Natural killer cell (primary cell): ENCODE results near the gene TTC7B. TPM values are rescaled to one million over a fixed set of nuclear protein-coding genes. Genes with fewer than 3 reads are reported as not detected.

Source experiments
- ATAC-seq, 3 donors: fragments of 150-1000 bp in 2 of 3; fragments of 200-7000 bp in 1 of 3; cut with Tn5 transposase; 1 replicate in 1 of 3; 2 replicates in 2 of 3; pipeline ENCODE4 v1.10.0; 2021; ENCODE audit warnings: mild to moderate bottlenecking in 2 of 3, moderate library complexity in 2 of 3
- DNase-seq, 2 donors: peaks; one replicate each; pipeline versions ENCODE4 v3.0.0 to v3.0.0-alpha.2; 2013 to 2021; ENCODE audit warnings: mixed read lengths in 1 of 2
- H3K27ac ChIP-seq: one replicate; pipeline ENCODE4 v1.5.1; 2013; ENCODE audit warnings: mild to moderate bottlenecking, low read length
- H3K27me3 ChIP-seq: one replicate; pipeline ENCODE4 v1.6.1; 2013; ENCODE audit warnings: low read length; ENCODE audit not compliant: control insufficient read depth, insufficient read depth
- H3K36me3 ChIP-seq: one replicate; pipeline ENCODE4 v1.6.1; 2013; ENCODE audit warnings: low read length; ENCODE audit not compliant: control insufficient read depth, insufficient read depth
- H3K4me1 ChIP-seq: one replicate; pipeline ENCODE4 v1.6.1; 2013; ENCODE audit warnings: low read length; ENCODE audit not compliant: control insufficient read depth, insufficient read depth
- H3K4me3 ChIP-seq: one replicate; pipeline ENCODE4 v1.5.1; 2013; ENCODE audit warnings: low read length
- H3K9me3 ChIP-seq: one replicate; pipeline ENCODE4 v1.6.1; 2013; ENCODE audit warnings: low read length; ENCODE audit not compliant: control insufficient read depth, insufficient read depth
- H3K27ac Mint-ChIP-seq, 2 donors: one replicate each; pipeline ENCODE4 v1.8.0; 2022; ENCODE audit warnings: mild to moderate bottlenecking in 2 of 2, mixed read lengths in 2 of 2, moderate library complexity in 1 of 2
- H3K27me3 Mint-ChIP-seq, 2 donors: one replicate each; pipeline ENCODE4 v1.8.0; 2022; ENCODE audit warnings: low read depth in 2 of 2, mixed read lengths in 2 of 2
- H3K36me3 Mint-ChIP-seq: one replicate; pipeline ENCODE4 v1.8.0; 2022; ENCODE audit warnings: mixed read lengths
- H3K4me1 Mint-ChIP-seq, 2 donors: one replicate each; pipeline ENCODE4 v1.8.0; 2022; ENCODE audit warnings: mixed read lengths in 2 of 2
- H3K4me3 Mint-ChIP-seq: one replicate; pipeline ENCODE4 v1.8.0; 2022; ENCODE audit warnings: mild to moderate bottlenecking, moderate library complexity, mixed read lengths
- H3K9me3 Mint-ChIP-seq, 2 donors: one replicate each; pipeline ENCODE4 v1.8.0; 2022; ENCODE audit warnings: mixed read lengths in 2 of 2
- WGBS: methylation state at CpG from one replicate; pipeline ENCODE4 v1.1.7; 2013; ENCODE audit warnings: missing lambda C conversion rate; ENCODE audit not compliant: insufficient coverage; 5-methylcytosine and 5-hydroxymethylcytosine counted together
- intact Hi-C: fragments of 100-400 bp; cut with micrococcal nuclease; formaldehyde crosslinking; loops from one replicate; pipeline ENCODE4 v1.14.2; 2022
- total RNA-seq, 4 donors: library from RNA; stranded (reverse); fragments of 120-200 nt in 1 of 4; gene quantifications; one replicate each; pipeline versions ENCODE4 v1.2.3 to v1.2.4, GENCODE V29; 2013 to 2022
- TF ChIP-seq, protein P1 (sequence below): fragments of 200-600 bp; IDR thresholded peaks from one replicate; pipeline ENCODE4 v1.8.0; 2022; ENCODE audit warnings: antibody characterized with exemption

The TTC7B gene
- total RNA-seq, 3 donors from 2014 or later (not counting 1 experiment from before 2014, with no cell fraction given): 1.7 to 17.2 (median 5.9) TPM

DNA sequence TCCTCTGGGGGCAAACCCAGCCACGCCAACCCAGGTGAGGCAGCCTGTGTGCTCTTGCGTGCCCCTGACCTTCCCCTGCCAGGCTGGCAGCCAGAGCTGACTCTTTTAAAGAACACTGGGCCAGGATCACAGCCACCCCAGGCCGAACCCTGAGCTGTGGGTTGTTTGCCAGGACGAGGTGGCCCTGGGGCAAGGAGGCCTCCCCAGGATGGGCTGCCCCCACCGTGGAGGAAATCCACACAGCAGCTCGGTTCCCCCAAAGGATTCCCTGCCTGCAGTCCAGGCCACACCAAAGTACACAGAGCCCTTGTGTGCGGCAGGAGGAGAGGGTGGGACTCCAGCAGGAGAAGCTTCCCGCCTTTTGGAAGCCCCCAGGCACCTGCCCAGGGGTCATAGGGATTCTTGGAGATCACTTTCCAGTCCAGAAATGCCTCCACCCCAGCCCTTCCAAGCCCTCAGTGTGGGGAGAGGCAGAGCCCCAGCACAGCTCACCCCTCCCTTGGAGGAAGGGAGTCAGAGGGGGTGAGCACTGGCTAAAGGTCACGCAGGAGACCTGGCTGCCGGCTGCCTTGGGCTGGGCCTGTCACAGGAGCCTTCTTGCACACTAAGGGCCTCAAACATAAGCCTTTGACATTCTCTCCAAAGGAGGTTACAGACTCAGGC is 303.8 kb downstream of the TTC7B start:
- DNase-seq (no peak), ATAC-seq (no peak)
- Histone ChIP-seq H3K27me3 (no peaks in the 10 kb centered on the region), H3K9me3 (no peaks in the 10 kb centered on the region), H3K27ac (no peak overlapping the region), H3K36me3 (no peaks in the 10 kb centered on the region), H3K4me3 (no peak overlapping the region), H3K4me1 (no peaks in the 10 kb centered on the region)
- 75% methylated on average over 10 of the region's 10 CpGs for WGBS
- no peak overlapping the region for H3K4me3 Mint-ChIP-seq
- H3K4me1 Mint-ChIP-seq: no peaks in the 10 kb centered on the region
- H3K9me3 Mint-ChIP-seq: no peaks in the 10 kb centered on the region
- peaks cover 11 to 26% of the 10 kb centered on the region in 2 donors for H3K27me3 Mint-ChIP-seq
- TF ChIP-seq, protein P1, sequence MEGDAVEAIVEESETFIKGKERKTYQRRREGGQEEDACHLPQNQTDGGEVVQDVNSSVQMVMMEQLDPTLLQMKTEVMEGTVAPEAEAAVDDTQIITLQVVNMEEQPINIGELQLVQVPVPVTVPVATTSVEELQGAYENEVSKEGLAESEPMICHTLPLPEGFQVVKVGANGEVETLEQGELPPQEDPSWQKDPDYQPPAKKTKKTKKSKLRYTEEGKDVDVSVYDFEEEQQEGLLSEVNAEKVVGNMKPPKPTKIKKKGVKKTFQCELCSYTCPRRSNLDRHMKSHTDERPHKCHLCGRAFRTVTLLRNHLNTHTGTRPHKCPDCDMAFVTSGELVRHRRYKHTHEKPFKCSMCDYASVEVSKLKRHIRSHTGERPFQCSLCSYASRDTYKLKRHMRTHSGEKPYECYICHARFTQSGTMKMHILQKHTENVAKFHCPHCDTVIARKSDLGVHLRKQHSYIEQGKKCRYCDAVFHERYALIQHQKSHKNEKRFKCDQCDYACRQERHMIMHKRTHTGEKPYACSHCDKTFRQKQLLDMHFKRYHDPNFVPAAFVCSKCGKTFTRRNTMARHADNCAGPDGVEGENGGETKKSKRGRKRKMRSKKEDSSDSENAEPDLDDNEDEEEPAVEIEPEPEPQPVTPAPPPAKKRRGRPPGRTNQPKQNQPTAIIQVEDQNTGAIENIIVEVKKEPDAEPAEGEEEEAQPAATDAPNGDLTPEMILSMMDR: no peak
- intact Hi-C loops: no loop called here
- no peaks in the 10 kb centered on the region for H3K36me3 Mint-ChIP-seq
- H3K27ac Mint-ChIP-seq: no peak overlapping the region

DNA sequence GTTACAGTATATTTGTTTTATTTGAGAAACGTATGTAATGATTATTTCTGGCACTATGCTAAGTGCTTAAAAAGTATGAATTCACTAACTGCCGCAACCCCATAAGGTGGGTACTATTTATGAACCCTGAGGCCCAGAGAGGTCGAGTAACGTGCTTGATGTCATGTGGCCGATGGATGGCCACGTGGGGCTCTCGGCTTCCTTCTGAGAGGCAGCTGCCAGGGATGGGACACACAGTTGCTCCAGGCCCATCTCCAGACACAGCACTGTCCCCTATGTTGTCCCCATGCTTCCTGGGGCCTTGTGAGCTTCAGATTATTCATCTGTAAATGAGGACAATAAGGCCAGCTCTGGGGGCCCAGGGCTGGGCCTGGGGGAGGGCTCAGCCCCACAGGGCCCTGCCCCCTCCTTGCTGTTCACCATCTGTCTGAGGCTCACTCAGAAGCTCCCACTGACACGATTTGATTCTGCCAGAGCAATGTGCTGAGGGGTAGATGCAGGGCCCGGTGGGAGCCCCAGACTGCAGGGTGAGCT is 304.4 kb downstream of the TTC7B start:
- Histone ChIP-seq H3K36me3 (no peaks in the 10 kb centered on the region), H3K4me1 (no peaks in the 10 kb centered on the region), H3K9me3 (no peaks in the 10 kb centered on the region), H3K27ac (no peak overlapping the region), H3K27me3 (no peaks in the 10 kb centered on the region), H3K4me3 (no peak overlapping the region)
- TF ChIP-seq, protein P1: no peak
- intact Hi-C loops: no loop called here
- WGBS: 82% methylated on average over 9 of the region's 9 CpGs
- H3K27me3 Mint-ChIP-seq: peaks cover 11 to 27% of the 10 kb centered on the region in 2 donors
- H3K4me3 Mint-ChIP-seq: no peak overlapping the region
- no peaks in the 10 kb centered on the region for H3K9me3 Mint-ChIP-seq
- DNase-seq (no peak), ATAC-seq (no peak)
- H3K36me3 Mint-ChIP-seq: no peaks in the 10 kb centered on the region
- H3K4me1 Mint-ChIP-seq: no peaks in the 10 kb centered on the region
- no peak overlapping the region for H3K27ac Mint-ChIP-seq

DNA sequence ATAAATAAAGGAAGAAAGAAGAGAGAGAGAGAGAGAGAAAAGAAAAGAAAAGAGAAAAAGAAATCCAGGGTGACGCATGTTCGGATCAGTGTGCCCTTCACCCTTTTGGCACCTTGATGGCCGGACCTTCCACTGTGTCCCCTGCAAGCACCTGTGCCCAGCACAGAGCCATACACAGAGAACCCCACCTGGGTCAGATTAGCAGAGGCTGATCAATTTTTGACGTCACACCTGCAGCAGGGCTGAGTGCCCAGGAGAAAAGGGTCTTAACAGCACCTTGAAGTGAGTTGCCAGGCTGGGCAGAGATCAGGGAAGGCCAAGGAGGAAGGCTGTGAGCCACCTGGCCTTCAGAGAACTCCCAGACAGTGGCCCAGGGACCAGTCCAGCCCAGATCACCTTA is 305.0 kb downstream of the TTC7B start:
- intact Hi-C loops: no loop called here
- TF ChIP-seq, protein P1: no peak
- 74% methylated on average over 4 of the region's 4 CpGs for WGBS
- H3K4me3 ChIP-seq: no peak overlapping the region
- Mint-ChIP-seq H3K27ac (no peak overlapping the region), H3K36me3 (no peaks in the 10 kb centered on the region), H3K4me3 (no peak overlapping the region), H3K4me1 (no peaks in the 10 kb centered on the region), H3K9me3 (no peaks in the 10 kb centered on the region), H3K27me3 (peaks cover 11 to 29% of the 10 kb centered on the region in 2 donors)
- no peak overlapping the region for H3K27ac ChIP-seq
- DNase-seq (no peak), ATAC-seq (no peak)
- H3K36me3 ChIP-seq: no peaks in the 10 kb centered on the region
- no peaks in the 10 kb centered on the region for H3K9me3 ChIP-seq
- H3K4me1 ChIP-seq: no peaks in the 10 kb centered on the region
- H3K27me3 ChIP-seq: no peaks in the 10 kb centered on the region

DNA sequence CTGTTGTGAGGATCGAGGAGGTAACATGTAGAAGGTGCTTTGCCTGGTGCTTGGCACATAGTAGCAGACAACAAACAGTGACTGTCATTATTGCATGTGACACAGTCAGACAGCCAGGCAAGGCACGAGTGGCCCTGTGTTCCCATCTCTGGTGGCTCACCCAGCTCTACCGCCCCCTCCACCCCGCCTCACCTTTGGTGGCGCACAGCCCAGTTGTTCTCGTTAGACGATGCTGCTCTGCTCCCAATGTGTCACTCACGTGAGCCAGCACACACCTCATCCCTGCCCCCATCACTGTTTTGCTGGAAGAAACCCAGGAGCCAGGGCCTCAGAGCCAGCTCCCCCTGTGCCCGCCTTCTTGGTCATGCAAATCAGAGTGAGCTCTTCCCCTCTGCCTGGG is 306.1 kb downstream of the TTC7B start:
- no peak overlapping the region for H3K27ac ChIP-seq
- Mint-ChIP-seq H3K4me1 (no peaks in the 10 kb centered on the region), H3K4me3 (no peak overlapping the region), H3K9me3 (no peaks in the 10 kb centered on the region), H3K27me3 (peaks cover 11 to 29% of the 10 kb centered on the region in 2 donors), H3K27ac (no peak overlapping the region), H3K36me3 (no peaks in the 10 kb centered on the region)
- 68% methylated on average over 9 of the region's 9 CpGs for WGBS
- H3K9me3 ChIP-seq: no peaks in the 10 kb centered on the region
- DNase-seq (no peak), ATAC-seq (no peak)
- TF ChIP-seq, protein P1: no peak
- H3K4me1 ChIP-seq: no peaks in the 10 kb centered on the region
- no peak overlapping the region for H3K4me3 ChIP-seq
- H3K27me3 ChIP-seq: no peaks in the 10 kb centered on the region
- H3K36me3 ChIP-seq: no peaks in the 10 kb centered on the region
- intact Hi-C loops: no loop called here
